Vagina (tissue), 2 donors: ENCODE measurements around the gene LPIN3.

Experiments used
- POLR2A ChIP-seq, 2 donors: fragments of 450-650 bp; IDR thresholded peaks; one replicate each; pipeline ENCODE4 v1.6.1; 2017; ENCODE audit warnings: antibody characterized with exemption in 2 of 2, mild to moderate bottlenecking in 2 of 2, moderate library complexity in 2 of 2
- TF ChIP-seq, protein P1 (sequence below), 3 experiments: fragments of 450-650 bp in 2 of 3; fragments of 200-600 bp in 1 of 3; sonication (generic) in 1 of 3; IDR thresholded peaks; one replicate each; pipeline ENCODE4 v1.5.1; 2017 to 2019; ENCODE audit warnings: antibody characterized with exemption in 3 of 3, mild to moderate bottlenecking in 2 of 3, moderate library complexity in 2 of 3

DNA sequence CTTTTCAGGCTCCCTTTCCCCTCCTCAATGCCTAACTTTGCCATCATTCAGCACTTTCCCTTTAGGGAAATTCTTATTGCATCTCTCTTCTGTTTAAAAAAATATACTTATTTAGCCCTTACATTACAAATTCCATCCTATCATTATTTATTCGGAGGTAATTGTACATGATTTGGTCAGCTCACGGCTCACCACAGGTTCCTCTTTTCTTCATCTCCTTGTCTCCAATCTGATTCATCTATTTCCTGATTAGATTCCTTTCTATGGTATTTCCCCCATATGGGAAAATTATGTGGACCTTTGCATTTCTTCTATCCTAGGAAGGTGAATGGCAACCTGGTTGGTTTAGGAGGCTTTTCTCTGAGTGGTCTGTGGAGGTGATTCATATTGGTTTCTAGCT is 38.9 kb downstream of the LPIN3 start:
- no peak for TF ChIP-seq POLR2A (IDR thresholded peaks at IDR 0.05)
- TF ChIP-seq, protein P1, sequence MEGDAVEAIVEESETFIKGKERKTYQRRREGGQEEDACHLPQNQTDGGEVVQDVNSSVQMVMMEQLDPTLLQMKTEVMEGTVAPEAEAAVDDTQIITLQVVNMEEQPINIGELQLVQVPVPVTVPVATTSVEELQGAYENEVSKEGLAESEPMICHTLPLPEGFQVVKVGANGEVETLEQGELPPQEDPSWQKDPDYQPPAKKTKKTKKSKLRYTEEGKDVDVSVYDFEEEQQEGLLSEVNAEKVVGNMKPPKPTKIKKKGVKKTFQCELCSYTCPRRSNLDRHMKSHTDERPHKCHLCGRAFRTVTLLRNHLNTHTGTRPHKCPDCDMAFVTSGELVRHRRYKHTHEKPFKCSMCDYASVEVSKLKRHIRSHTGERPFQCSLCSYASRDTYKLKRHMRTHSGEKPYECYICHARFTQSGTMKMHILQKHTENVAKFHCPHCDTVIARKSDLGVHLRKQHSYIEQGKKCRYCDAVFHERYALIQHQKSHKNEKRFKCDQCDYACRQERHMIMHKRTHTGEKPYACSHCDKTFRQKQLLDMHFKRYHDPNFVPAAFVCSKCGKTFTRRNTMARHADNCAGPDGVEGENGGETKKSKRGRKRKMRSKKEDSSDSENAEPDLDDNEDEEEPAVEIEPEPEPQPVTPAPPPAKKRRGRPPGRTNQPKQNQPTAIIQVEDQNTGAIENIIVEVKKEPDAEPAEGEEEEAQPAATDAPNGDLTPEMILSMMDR (IDR thresholded peaks at IDR 0.05) = no peak
